COLO668 (cell line): ENCODE results near the gene PANK2.
"Not testable (repeated sequence)": the region's sequence is repeated elsewhere in the genome, so short reads cannot be mapped to it uniquely, and the experiment has no call there.

Experiments used
- DNase-seq: peaks from one replicate; lab custom pipeline; 2025; ENCODE audit not compliant: unreplicated experiment; lab: John Stamatoyannopoulos, UW

PANK2 gene

DNA sequence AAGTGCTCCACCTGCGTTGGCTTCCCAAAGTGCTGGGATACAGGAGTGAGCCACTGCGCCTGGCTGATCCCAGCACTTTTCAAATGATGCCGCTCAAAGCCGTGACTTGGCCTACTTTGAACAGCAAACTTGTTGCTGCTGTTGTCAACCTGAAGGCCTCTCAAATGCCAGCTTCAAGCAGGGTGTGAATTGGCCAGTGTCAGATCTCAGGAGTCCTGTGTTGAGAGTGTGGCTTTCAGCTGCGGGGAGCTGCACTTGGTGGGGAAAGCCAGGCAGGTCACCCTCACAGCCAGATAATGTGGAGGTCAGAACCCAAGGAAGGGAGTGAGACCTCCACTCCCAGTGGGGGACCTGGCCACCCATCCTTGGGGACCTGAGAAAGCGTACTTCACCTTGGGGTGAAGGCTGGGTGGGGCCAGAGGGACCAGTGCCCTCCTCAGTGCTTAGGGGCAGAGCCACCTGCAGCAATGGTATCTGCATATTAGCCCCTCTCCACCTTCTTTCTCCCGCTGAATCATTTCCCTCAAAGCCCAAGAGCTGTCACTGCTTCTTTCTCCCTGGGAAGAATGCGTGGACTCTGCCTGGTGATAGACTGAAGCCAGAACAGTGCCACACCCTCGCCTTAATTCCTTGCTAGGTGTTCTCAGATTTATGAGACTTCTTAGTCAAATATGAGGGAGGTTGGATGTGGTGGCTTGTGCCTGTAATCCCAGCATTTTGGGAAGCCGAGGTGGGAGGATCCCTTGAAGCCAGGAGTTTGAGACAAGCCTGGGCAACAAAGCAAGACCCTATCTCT lies 19.1 kb upstream of the PANK2 start:
- no peak for DNase-seq

DNA sequence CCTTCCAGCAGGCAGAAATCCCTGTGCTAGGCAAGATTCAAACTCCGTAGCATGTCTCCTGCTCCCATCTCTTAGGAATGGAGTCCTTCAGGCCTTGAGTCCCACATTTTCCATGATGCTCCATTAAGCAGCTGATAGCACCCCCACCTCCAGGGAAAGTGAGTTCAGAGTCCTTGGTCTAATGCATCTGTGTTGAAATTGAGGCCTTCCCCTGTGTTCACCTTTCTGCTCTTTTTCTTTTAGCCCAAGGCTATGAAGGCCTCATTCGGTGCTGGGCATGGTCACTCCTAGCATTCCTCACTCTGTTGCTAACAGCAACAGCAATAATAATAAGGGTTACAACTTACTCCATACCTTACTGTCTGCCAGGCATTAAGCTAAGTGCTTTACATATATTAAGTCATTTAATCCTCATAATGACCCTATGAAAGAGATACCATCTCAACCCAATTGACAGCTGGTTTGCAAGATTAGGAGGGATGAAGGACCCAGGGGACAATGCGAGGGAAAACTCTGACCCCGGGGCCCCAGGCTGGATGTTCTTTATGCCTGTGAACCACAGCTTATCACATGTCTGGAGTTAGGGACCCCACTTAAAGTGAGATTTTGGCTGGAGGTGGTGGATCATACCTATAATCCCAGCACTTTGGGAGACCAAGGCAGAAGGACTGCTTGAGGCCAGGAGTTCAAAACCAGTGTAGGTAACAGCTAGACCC lies 17.5 kb upstream of the PANK2 start:
- DNase-seq = no peak

DNA sequence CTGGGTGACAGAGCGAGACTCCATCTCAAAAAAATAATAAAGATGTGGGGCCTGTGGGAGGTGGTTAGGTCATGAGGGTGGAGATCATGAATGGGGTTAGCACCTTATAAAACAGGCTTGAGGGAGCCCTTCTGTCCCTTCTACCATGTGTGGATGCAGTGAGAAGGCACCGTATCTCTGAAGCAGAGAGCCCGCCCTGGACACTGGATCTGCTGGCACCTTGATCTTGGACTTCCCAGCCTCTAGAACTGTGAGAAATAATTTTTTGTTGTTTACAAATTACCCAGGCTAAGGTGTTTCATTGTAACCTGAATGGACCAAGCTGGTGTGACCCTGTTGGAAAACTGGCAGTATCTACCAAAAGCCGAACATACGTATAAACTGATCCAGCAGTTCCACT lies 15.7 kb upstream of the PANK2 start:
- DNase-seq = no peak

DNA sequence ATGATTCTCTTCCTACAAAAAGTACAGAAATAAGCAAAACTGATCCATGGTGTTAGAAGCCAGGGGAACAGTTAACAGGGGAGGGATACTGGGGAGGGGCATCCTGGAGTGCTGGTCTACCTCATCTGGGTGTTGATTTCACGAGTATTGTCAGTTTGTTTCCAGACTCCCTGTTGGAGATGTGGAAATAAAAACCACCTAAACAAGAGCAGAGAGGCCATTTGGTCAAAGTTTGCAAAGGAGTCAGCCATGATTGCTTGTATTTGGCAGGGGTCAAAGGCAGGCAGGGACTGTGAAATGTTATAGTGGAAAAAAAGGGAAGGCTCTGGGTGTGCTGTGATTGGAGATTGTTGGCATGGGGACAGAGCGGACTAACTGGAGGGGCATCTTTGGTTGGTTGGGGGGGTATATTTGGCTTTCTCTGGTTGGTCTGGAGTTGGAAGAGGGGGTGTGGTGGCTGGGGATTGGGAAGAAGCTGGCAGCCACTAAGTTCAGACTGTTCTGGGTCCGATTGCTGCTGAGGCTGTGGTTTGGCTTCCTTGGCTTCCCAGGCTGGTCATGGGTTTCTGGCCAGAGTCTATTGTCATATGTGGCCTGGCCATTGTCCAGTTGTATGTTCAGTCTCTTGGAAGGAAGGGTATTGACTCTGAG lies 14.9 kb upstream of the PANK2 start:
- DNase-seq = no peak

DNA sequence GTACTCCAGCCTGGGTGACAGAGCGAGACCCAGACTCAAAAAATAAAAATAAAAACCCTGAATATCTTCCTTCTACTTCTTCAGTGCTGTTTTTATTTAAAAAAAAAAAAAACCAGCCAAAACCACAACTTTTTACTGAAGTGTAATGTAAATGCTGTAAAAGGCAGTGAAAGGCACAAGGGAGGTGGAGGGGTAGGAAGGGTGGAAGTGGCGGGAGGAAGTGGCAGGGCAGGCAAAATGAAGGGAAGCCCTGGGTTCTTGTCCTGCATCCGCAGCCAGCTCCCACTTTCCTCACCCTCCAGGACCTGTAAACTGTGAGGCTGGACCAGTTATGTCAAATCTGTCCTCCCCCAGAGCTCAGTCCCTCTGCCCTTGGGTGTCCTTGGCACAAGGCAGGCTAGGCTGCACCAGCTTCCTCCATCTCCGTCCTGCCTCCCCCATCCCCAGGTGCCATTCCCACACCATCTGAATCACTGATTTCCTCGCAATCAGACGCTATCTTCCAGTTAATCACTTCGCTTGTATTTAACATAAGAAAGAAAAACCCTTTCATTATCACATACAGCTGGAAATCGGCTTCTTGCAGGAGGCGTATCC lies 13.7 kb upstream of the PANK2 start:
- DNase-seq = no peak

DNA sequence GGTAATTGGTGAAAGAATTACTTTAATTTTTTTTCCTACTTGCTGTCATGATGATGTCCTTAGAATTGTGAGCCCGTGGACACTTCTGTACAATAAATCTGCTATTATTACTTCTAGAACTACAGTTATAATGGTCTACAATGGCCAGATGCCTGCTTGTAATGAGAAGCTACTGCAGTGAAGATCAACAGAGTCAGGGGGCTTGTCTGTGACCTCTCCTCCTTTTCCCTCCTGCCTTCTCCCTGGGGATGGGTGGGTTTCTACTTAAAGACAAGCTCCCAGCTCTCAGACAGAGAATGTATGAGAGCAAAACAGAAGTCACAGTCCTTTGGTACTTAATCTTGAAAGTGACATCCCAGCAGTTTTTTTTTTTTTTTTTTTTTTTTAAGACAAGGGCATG lies 13.2 kb upstream of the PANK2 start:
- DNase-seq = no peak

DNA sequence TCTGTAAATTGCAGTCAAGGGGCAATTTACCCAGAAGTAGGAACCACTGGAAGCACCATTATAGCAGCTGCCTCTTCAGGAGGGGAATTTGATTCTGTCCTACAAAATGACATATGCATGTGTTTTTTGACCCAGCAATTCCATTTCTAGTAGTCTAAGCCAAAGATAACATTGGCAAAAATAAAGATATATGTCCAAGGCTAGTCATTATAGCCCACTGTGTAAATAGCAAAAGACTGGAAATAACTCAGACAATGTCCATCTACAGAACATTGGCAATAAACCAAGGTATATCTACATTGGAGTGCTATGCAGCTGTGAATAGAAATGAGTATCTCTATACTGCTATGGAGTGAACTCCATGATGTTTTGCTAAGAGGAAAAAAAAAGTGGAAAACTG lies 12.5 kb upstream of the PANK2 start:
- DNase-seq = no peak

DNA sequence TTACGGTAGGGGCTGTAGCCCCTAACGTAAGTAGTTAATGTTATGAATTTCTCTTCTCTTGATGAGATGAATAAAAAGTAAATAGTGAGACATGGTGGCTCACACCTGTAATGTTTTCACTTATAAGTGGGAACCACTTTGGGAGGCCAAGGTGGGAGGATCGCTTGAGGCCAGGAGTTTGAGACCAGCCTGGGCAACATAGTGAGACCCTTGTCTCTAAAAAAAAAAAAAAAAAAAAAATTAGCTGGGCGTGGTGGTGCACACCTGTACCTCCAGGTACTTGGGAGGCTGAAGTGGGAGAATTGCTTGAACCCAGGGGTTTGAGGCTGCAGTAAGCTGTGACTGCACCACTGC lies 10.3 kb upstream of the PANK2 start:
- DNase-seq = not testable (repeated sequence)

DNA sequence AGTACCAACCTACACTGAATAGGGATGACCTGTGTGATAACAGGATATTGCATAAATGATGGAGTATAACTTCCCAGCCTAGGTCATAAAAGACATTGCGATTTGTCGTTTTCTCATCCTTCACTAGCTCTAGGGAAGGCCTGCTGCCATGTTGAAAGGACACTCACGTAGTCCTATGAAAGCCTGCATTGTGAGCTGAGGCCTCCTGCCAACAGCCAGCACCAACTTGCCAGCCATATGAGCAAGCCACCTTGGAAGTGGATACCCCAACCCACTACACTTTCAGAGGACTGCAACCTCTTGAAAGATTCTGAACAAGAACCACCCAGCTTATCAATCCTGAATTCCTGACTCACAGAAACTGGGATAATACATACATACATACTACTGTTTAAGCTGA lies 3.5 kb upstream of the PANK2 start:
- no peak for DNase-seq

DNA sequence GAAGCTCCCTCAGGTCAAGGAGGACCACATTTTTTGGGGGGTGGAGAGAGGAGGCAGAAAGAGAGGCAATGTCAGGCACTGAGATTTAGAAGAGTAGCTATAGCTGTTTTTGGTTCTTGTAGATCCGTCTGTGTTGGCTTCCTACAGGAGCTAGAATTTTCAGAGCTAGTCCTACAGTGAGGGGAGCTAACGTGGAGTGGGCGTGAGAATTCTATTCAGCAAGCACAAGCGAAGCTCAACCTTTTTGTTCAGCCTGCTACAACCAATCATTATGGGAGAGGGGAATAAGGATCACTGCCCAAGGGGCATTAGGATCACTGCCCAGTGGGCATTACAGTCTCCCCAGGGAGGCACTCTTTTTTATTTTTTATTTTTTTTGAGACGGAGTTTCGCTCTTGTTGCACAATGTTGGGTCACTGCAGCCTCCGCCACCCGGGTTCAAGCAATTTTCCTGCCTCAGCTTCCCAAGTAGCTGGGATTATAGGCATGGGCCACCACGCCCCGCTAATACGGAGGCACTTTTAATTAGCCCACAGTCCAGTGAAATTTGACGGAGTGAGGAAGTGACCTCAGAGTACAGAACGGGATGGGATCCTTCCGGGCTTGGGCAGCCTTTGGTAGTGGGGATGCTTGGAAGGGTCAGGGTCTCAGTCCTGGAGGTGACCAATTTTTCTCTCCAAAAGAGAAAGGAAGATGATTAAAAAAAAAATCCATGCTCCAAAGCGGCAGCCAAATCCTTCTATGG lies 1.1 kb upstream of the PANK2 start:
- peak; percentile 41 for DNase-seq

DNA sequence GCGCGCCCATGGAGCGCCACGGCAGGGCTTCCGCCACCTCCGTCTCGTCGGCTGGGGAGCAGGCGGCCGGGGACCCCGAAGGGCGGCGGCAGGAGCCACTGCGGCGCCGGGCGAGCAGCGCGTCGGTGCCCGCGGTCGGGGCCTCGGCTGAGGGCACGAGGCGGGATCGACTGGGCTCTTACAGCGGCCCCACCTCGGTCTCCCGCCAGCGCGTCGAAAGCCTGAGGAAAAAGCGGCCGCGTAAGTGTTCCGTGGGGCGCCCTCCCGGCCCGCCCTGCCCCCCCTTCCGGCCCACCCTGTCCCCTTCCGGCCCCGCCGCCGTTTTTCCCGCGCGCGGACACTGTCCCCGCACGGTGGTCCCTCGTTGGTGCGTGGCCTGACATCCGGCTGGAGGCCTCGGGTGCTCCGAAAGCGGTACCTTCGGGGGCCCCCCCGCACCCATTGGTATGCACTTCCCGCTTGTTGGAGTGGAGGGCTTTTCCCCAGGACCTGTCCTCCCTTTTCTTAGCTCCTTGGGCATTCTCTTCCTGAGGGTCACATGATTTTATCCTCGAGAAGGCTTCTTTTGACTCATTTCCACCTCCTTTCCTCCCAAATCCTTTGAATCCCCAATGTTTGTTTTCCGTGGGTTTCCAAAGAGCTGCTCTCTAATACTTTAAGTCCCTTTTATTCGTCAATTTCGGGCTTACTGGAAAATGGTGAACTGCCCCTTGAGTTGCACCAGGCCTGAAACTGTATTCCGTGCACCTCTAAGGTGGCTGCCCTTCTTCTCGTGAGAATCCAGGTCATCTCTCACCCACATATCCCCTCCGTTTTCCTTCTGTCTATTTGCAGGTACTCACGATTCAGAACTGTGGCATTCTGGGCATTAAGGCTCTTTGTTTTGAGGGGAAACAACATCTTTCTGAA lies 556 bp downstream of the PANK2 start:
- peak; percentile 75 for DNase-seq

DNA sequence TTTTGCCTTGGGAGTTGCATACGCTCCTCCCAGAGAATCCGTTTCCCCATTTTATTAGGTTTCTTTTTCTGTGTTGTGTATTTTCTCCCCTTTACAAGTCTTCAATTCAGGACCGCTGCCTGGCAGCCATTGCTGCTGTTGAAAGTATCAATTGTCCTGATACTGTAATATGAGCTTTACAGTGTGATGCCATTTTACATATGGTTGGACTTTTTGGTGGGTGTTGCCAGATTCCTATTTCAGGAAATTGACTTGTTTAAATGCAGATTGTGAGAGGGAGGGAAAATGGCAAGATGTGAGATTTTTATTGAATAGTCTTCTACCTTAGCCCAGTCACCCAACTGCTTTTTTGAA lies 1.2 kb downstream of the PANK2 start:
- peak; percentile 32 for DNase-seq

DNA sequence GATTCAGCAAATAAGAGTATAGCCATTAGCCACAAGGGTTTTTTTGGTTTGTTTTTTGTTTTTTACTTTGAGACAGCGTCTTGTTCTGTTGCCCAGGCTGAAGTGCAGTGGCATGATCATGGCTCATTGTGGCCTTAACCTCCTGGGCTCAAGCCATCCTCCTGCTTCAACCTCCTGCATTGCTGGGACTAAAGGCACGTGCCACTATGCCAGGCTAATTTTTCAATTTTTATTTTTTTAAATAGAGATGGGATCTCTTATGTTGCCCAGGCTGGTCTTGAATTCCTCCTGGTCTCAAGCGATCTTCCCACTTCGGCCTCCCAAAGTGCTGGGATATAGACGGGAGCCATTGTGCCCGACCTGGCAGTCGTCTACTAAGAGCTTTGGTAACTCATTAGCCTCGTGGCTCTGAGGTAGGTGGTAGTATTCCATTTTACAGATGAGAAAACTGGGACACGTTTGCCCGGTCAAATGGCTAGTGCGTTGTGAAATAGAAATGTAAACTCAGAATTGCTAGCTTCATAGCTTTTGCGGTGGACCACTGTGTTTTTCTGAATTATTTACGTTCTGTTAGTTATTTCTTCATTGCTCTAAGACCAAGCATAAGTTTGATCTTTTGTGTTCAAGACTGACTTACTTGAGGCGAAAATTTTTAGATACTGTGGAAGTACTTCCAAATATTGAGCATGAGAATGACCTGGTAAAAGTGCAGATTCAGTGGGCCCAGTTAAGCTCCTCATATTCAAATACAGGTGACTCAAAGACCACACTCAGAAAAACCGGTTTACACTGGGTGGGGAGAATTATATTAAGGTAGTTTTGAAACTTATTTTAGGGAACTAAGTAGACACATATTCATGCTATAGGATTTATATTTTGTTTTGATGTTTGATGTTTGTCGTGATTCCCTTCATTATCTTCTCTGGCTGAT lies 2.1 kb downstream of the PANK2 start:
- DNase-seq = no peak

DNA sequence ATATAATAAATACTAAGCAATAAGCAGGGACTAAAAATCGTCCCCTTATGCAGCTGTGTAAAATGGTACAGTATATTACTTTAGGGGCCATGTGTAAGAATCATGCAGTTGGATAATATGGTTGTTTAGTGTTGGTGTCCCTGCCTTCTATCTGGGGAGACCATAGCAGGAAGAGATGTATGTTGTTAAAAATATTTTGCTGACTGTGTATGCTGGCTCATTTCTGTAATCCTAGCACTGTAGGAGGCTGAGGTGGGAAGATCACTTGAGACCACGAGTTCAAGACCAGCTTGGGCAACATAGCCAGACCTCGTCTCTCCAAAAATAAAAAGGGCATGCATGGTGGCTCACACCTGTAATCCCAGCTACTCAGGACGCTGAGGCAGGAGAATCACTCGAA lies 5.6 kb downstream of the PANK2 start:
- no peak for DNase-seq

DNA sequence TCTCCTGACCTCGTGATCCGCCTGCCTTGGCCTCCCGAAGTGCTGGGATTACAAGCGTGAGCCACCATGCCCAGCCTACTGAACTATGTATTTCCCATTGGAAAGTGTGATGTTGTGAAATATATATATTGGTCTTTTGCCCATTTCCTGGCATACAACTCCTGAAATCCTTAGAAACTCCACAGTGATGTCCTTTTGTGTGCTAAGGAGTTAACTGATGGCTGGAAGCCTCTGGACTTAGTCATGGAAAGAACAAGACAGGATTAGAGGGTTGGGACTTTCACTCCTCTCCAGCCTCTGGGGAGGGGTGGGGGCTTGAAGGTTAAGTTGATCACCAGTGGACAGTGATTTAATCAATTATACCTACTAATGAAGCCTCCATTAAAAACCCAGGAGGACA lies 7.1 kb downstream of the PANK2 start:
- no peak for DNase-seq

DNA sequence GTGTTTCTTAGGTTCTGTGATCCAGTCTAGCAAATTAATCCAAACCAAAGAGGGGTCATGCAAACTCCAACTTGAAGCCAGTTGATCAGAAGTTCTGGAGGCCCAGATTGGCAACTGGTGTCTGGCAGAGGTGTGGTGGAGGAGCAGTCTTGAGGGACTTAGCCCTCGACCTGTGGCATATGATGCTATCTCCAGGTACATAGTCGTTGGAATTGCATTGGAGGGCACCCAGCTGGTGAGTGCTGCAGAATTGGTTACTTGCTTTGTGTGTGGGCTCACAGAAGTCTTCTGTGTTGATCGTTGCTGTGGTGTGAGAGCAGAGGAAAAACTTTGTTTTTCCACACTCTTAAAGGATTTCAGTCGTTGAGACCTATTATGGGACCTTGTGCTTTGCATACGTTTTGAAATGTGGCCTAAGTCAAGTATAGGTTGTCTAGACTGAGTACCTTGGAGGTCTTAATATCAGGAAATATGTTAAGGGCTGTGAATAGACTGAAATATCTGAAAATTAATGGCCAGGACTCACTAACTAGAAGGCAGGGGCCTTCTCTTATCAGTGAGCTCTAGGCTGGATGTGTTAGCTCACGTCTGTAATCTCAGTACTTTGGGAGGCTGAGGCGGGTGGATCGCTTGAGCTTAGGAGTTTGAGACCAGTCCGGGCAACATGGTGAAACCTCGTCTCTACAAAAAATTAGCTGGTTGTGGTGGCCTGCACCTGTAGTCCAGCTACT lies 7.8 kb downstream of the PANK2 start:
- no peak for DNase-seq

DNA sequence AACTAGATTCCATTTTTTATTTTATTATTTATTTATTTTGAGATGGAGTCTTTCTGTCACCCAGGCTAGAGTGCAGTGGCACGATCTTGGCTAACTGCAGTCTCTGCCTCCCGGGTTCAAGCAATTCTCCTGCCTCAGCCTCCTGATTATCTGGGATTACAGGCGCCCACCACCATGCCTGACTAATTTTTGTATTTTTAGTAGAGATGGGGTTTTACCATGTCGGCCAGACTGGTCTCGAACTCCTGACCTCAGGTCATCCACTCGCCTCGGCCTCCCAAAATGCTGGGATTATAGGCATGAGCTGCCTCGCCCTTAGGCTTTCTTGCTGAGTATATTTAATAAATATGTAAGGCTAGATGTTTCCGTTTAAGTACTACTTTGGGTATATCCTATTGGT lies 9.0 kb downstream of the PANK2 start:
- not testable (repeated sequence) for DNase-seq

DNA sequence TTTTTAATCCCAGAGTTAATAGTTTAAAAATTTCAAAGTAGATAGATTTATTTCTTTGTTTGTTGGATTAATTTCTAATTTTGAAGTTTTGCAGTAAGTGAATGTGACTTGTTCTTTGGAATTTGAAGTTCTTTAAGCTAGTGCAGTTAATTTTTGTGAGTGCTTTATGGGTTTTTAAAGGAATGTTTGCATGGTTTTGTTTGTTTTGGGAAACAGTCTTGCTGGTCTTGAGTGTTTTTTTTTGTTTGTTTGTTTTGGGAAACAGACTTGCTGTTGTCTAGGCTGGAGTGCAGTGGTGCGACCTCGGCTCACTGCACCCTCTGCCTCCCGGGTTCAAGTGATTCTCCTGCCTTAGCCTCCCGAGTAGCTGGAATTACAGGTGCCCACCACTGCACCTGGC lies 9.5 kb downstream of the PANK2 start:
- no peak for DNase-seq
